ENCODE data around the gene SUB1. TPM values are rescaled to one million over a fixed set of nuclear protein-coding genes. Genes with fewer than 3 reads are reported as not detected.

Gene SUB1
- total and polyA plus RNA-seq, 2 donors (not counting 3 experiments of a cell fraction or from before 2014, with no cell fraction given): 60.1 to 252 TPM

DNA sequence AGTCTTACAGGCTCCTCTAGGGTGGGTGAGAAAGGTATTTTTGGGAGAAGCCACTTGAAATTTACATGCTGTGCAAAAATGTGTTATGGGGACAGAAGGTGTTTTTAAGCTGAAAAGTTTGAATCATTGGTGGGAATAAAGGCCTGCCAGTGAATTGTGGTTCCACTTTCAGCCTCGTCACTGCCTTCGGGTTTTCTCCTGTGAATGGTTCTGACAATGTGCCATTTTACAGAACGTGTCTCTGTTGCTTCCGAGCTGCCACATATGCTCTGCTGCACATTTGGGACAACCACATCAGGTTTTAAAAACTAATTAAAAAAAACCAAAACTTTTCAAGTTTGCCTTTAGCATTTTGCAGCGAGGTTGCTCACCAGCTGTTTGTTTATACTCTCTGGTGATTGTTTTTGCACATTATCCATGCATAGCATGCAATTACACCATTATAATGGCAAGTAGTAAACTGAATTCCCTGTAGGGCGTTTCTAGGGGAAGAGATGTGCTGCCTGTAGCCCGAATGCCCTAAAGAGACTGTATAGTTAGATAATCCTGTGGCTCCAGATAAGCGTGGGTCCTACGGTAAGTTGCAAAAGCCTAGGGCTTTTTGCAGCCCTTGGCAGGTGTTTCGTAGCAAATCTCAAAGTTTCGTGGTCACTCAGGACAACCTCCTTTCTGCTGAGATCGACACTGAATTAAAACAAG is 40.1 kb upstream of the SUB1 start:
- Histone ChIP-seq H3K4me1 (ENCODE audit: control insufficient read depth, extremely low read depth, insufficient read depth, low read length) (no peaks in the 10 kb centered on the region), H3K79me2 (ENCODE audit: control insufficient read depth, insufficient read depth, low read length) (no peaks in the 10 kb centered on the region), H3K27ac (ENCODE audit: insufficient read depth, low read depth, low read length) (no peak overlapping the region), H3K4me2 (ENCODE audit: insufficient read depth, low read length) (no peak overlapping the region), H3K9me1 (replicated peaks; ENCODE audit: control insufficient read depth, extremely low read depth, insufficient read depth, low read length) (no peaks in the 10 kb centered on the region), H3K9me3 (replicated peaks; ENCODE audit: control insufficient read depth, insufficient read depth, low read length) (no peaks in the 10 kb centered on the region), H3K4me3 (replicated peaks in 1 of 3; ENCODE audit: insufficient read depth in 1 of 3, low read depth in 1 of 3, low read length in 3 of 3) (no peak overlapping the region), H4K20me1 (replicated peaks; ENCODE audit: control insufficient read depth, extremely low read depth, insufficient read depth, low read length) (no peaks in the 10 kb centered on the region), H2AFZ (ENCODE audit: low read depth, low read length) (no peak overlapping the region), H3K36me3 (ENCODE audit: control insufficient read depth in 2 of 2, extremely low read depth in 1 of 2, insufficient read depth in 2 of 2, low read length in 2 of 2) (no peaks in the 10 kb centered on the region), H3K27me3 (ENCODE audit: control insufficient read depth in 2 of 2, insufficient read depth in 2 of 2, low read length in 2 of 2) (no peaks in the 10 kb centered on the region), H3K9ac (replicated peaks; ENCODE audit: extremely low read depth, insufficient read depth, low read length) (no peak overlapping the region)
- no TSS peak for BruUV-seq (replicated peaks)
- POLR2A ChIA-PET: no interaction called here
- TF ChIP-seq, protein P1, sequence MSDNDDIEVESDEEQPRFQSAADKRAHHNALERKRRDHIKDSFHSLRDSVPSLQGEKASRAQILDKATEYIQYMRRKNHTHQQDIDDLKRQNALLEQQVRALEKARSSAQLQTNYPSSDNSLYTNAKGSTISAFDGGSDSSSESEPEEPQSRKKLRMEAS (IDR thresholded peaks at IDR 0.05; ENCODE audit: insufficient read depth, insufficient read length): no peak
- no peak for TF ChIP-seq POLR2AphosphoS5 (IDR thresholded peaks at IDR 0.05; ENCODE audit: insufficient read depth, low read depth, low read length)
- TF ChIP-seq MYC (IDR thresholded peaks at IDR 0.05; ENCODE audit: low read depth, low read length): no peak
- no peak for TF ChIP-seq POLR2A (IDR thresholded peaks at IDR 0.05; ENCODE audit: low read depth, low read length)
- no peak for TF ChIP-seq JUN (IDR thresholded peaks at IDR 0.05; ENCODE audit: borderline replicate concordance, insufficient read depth, insufficient read length, low read depth)
- TF ChIP-seq FOS (IDR thresholded peaks at IDR 0.05; ENCODE audit: borderline replicate concordance, insufficient read depth, low read length): no peak
- no peak for TF ChIP-seq GATA2 (IDR thresholded peaks at IDR 0.05; ENCODE audit: insufficient read depth, insufficient read length, low read depth, low read length)
- TF ChIP-seq, protein P2, sequence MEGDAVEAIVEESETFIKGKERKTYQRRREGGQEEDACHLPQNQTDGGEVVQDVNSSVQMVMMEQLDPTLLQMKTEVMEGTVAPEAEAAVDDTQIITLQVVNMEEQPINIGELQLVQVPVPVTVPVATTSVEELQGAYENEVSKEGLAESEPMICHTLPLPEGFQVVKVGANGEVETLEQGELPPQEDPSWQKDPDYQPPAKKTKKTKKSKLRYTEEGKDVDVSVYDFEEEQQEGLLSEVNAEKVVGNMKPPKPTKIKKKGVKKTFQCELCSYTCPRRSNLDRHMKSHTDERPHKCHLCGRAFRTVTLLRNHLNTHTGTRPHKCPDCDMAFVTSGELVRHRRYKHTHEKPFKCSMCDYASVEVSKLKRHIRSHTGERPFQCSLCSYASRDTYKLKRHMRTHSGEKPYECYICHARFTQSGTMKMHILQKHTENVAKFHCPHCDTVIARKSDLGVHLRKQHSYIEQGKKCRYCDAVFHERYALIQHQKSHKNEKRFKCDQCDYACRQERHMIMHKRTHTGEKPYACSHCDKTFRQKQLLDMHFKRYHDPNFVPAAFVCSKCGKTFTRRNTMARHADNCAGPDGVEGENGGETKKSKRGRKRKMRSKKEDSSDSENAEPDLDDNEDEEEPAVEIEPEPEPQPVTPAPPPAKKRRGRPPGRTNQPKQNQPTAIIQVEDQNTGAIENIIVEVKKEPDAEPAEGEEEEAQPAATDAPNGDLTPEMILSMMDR (IDR thresholded peaks at IDR 0.05; ENCODE audit: extremely low read depth in 1 of 2, insufficient read depth in 1 of 2, low read depth in 1 of 2, low read length in 2 of 2): no peak
- TF ChIP-seq EZH2 (IDR thresholded peaks at IDR 0.05; ENCODE audit: borderline replicate concordance, low read depth, low read length, severe bottlenecking): no peak
- CTCF ChIA-PET: interaction anchor here (1.2 kb wide), 1 partner anchor 26 kb away, joined by 4 read pairs; no protein-coding TSS in a partner anchor
- DNase-seq (ENCODE audit: low read depth, low spot score) (no peak), FAIRE-seq (no peak)
- dilution Hi-C loops (cut with MboI; ENCODE audit: extremely low pct_ligation_motif_present, low sequenced_read_pairs) (no loop called here), intact Hi-C loops (cut with micrococcal nuclease) (no loop called here)
